ENCODE data around the gene SPTSSA.

SPTSSA gene

GRCh38 chr14:34450542-34450915, 11.5 kb downstream of the SPTSSA start:
- Histone ChIP-seq H4K91ac (ENCODE audit: low read depth, low read length, poor library complexity) (no peak overlapping the region), H3K4me2 (ENCODE audit: insufficient read depth, low read length, poor library complexity, severe bottlenecking) (no peak overlapping the region), H2AFZ (ENCODE audit: low read length) (no peak overlapping the region), H3K9ac (ENCODE audit: low read depth, low read length, poor library complexity) (no peak overlapping the region), H3K27ac (replicated peaks; ENCODE audit: low read length) (no peak overlapping the region), H2BK120ac (ENCODE audit: low read depth, low read length) (no peak overlapping the region), H2BK5ac (ENCODE audit: low read length) (no peak overlapping the region), H3K4me3 (ENCODE audit: low read length in 2 of 2) (no peak overlapping the region), H2AK5ac (ENCODE audit: low read depth, low read length) (no peak overlapping the region), H3K79me1 (ENCODE audit: low read depth, low read length) (peaks cover 2% of the 10 kb centered on the region), H3K27me3 (ENCODE audit: control insufficient read depth in 3 of 3, insufficient read depth in 3 of 3, low read depth in 1 of 3, low read length in 3 of 3) (no peaks in the 10 kb centered on the region), H4K8ac (ENCODE audit: low read depth, low read length) (no peak overlapping the region), H2BK12ac (ENCODE audit: low read length) (no peak overlapping the region), H3K4ac (ENCODE audit: low read length) (no peak overlapping the region), H3K4me1 (ENCODE audit: control insufficient read depth in 2 of 2, insufficient read depth in 1 of 2, low read depth in 1 of 2, low read length in 2 of 2) (no peaks in the 10 kb centered on the region), H3K23ac (ENCODE audit: low read depth, low read length, poor library complexity) (no peak overlapping the region), H3K14ac (ENCODE audit: low read length) (no peak overlapping the region), H3K18ac (ENCODE audit: low read length) (no peak overlapping the region), H2BK15ac (ENCODE audit: low read length) (no peak overlapping the region), H3K36me3 (replicated peaks in 1 of 2; ENCODE audit: control insufficient read depth in 2 of 2, insufficient read depth in 2 of 2, low read length in 2 of 2) (peaks cover 2 to 69% of the 10 kb centered on the region in 2 donors), H3K9me3 (replicated peaks in 1 of 2; ENCODE audit: control insufficient read depth in 2 of 2, insufficient read depth in 1 of 2, low read depth in 1 of 2, low read length in 2 of 2) (no peaks in the 10 kb centered on the region)
- no peak for DNase-seq (ENCODE audit: low spot score)

- no peaks in the 10 kb centered on the region for H3K9me3 ChIP-seq (replicated peaks in 1 of 2; ENCODE audit: control insufficient read depth in 2 of 2, insufficient read depth in 1 of 2, low read depth in 1 of 2, low read length in 2 of 2)
- no peak overlapping the region for H2BK5ac ChIP-seq (ENCODE audit: low read length)
- H2AK5ac ChIP-seq (ENCODE audit: low read depth, low read length): no peak overlapping the region
- peaks cover 2% of the 10 kb centered on the region for H3K79me1 ChIP-seq (ENCODE audit: low read depth, low read length)
- H3K4ac ChIP-seq (ENCODE audit: low read length): no peak overlapping the region
- H4K91ac ChIP-seq (ENCODE audit: low read depth, low read length, poor library complexity): no peak overlapping the region
- no peaks in the 10 kb centered on the region for H3K4me1 ChIP-seq (ENCODE audit: control insufficient read depth in 2 of 2, insufficient read depth in 1 of 2, low read depth in 1 of 2, low read length in 2 of 2)
- H2BK12ac ChIP-seq (ENCODE audit: low read length): no peak overlapping the region
- H2BK15ac ChIP-seq (ENCODE audit: low read length): no peak overlapping the region
- H3K14ac ChIP-seq (ENCODE audit: low read length): no peak overlapping the region
- no peak overlapping the region for H3K18ac ChIP-seq (ENCODE audit: low read length)
- no peak overlapping the region for H3K4me3 ChIP-seq (ENCODE audit: low read length in 2 of 2)
- no peak overlapping the region for H3K27ac ChIP-seq (replicated peaks; ENCODE audit: low read length)
- H3K36me3 ChIP-seq (replicated peaks in 1 of 2; ENCODE audit: control insufficient read depth in 2 of 2, insufficient read depth in 2 of 2, low read length in 2 of 2): peaks cover 2 to 64% of the 10 kb centered on the region in 2 donors
- no peak overlapping the region for H3K9ac ChIP-seq (ENCODE audit: low read depth, low read length, poor library complexity)
- no peak for DNase-seq (ENCODE audit: low spot score)
- no peak overlapping the region for H2BK120ac ChIP-seq (ENCODE audit: low read depth, low read length)
- H2AFZ ChIP-seq (ENCODE audit: low read length): no peak overlapping the region
- no CpG with 5 or more reads among the region's 6 CpGs for WGBS, 2 donors (ENCODE audit: extremely low coverage in 2 of 2, insufficient read length in 2 of 2, insufficient replicate concordance in 1 of 2)
- no peaks in the 10 kb centered on the region for H3K27me3 ChIP-seq (ENCODE audit: control insufficient read depth in 3 of 3, insufficient read depth in 3 of 3, low read depth in 1 of 3, low read length in 3 of 3)
- H3K4me2 ChIP-seq (ENCODE audit: insufficient read depth, low read length, poor library complexity, severe bottlenecking): no peak overlapping the region
- H3K23ac ChIP-seq (ENCODE audit: low read depth, low read length, poor library complexity): no peak overlapping the region
- H4K8ac ChIP-seq (ENCODE audit: low read depth, low read length): no peak overlapping the region
Measured at GRCh38 chr14:34449819-34450541, 12.1 kb downstream of the SPTSSA start.

GRCh38 chr14:34439090-34439489, 22.9 kb downstream of the SPTSSA start:
- no peak overlapping the region for H3K9ac ChIP-seq (ENCODE audit: low read depth, low read length, poor library complexity)
- no peak overlapping the region for H2AK5ac ChIP-seq (ENCODE audit: low read depth, low read length)
- H3K9me3 ChIP-seq (replicated peaks in 1 of 2; ENCODE audit: control insufficient read depth in 2 of 2, insufficient read depth in 1 of 2, low read depth in 1 of 2, low read length in 2 of 2): peaks cover 0 to 2% of the 10 kb centered on the region in 2 donors
- H2BK12ac ChIP-seq (ENCODE audit: low read length): no peak overlapping the region
- no peak overlapping the region for H3K18ac ChIP-seq (ENCODE audit: low read length)
- no peak overlapping the region for H3K4me2 ChIP-seq (ENCODE audit: insufficient read depth, low read length, poor library complexity, severe bottlenecking)
- DNase-seq (ENCODE audit: low spot score): no peak
- no peak overlapping the region for H3K23ac ChIP-seq (ENCODE audit: low read depth, low read length, poor library complexity)
- H3K4ac ChIP-seq (ENCODE audit: low read length): no peak overlapping the region
- no peak overlapping the region for H3K14ac ChIP-seq (ENCODE audit: low read length)
- H3K27ac ChIP-seq (replicated peaks; ENCODE audit: low read length): no peak overlapping the region
- H2BK15ac ChIP-seq (ENCODE audit: low read length): no peak overlapping the region
- H4K8ac ChIP-seq (ENCODE audit: low read depth, low read length): no peak overlapping the region
- H2BK120ac ChIP-seq (ENCODE audit: low read depth, low read length): no peak overlapping the region
- peaks cover 0 to 2% of the 10 kb centered on the region in 2 donors for H3K4me1 ChIP-seq (ENCODE audit: control insufficient read depth in 2 of 2, insufficient read depth in 1 of 2, low read depth in 1 of 2, low read length in 2 of 2)
- no peak overlapping the region for H3K4me3 ChIP-seq (ENCODE audit: low read length in 2 of 2)
- H3K27me3 ChIP-seq (ENCODE audit: control insufficient read depth in 3 of 3, insufficient read depth in 3 of 3, low read depth in 1 of 3, low read length in 3 of 3): no peaks in the 10 kb centered on the region
- WGBS, 2 donors (ENCODE audit: extremely low coverage in 2 of 2, insufficient read length in 2 of 2, insufficient replicate concordance in 1 of 2): no CpG with 5 or more reads among the region's 4 CpGs
- no peak overlapping the region for H2AFZ ChIP-seq (ENCODE audit: low read length)
- no peak overlapping the region for H4K91ac ChIP-seq (ENCODE audit: low read depth, low read length, poor library complexity)
- no peak overlapping the region for H2BK5ac ChIP-seq (ENCODE audit: low read length)
- peaks cover 4% of the 10 kb centered on the region for H3K79me1 ChIP-seq (ENCODE audit: low read depth, low read length)
- peaks cover 1 to 10% of the 10 kb centered on the region in 2 donors for H3K36me3 ChIP-seq (replicated peaks in 1 of 2; ENCODE audit: control insufficient read depth in 2 of 2, insufficient read depth in 2 of 2, low read length in 2 of 2)

- no peaks in the 10 kb centered on the region for H3K27me3 ChIP-seq (ENCODE audit: control insufficient read depth in 3 of 3, insufficient read depth in 3 of 3, low read depth in 1 of 3, low read length in 3 of 3)
- no peak overlapping the region for H3K18ac ChIP-seq (ENCODE audit: low read length)
- no peak overlapping the region for H3K9ac ChIP-seq (ENCODE audit: low read depth, low read length, poor library complexity)
- H3K14ac ChIP-seq (ENCODE audit: low read length): no peak overlapping the region
- 100% methylated on average over 2 of the region's 4 CpGs; no CpG with 5 or more reads in 1 of the 2 donors for WGBS, 2 donors (ENCODE audit: extremely low coverage in 2 of 2, insufficient read length in 2 of 2, insufficient replicate concordance in 1 of 2)
- H2AFZ ChIP-seq (ENCODE audit: low read length): no peak overlapping the region
- no peak overlapping the region for H2BK5ac ChIP-seq (ENCODE audit: low read length)
- H2AK5ac ChIP-seq (ENCODE audit: low read depth, low read length): no peak overlapping the region
- no peak overlapping the region for H2BK120ac ChIP-seq (ENCODE audit: low read depth, low read length)
- H3K4me3 ChIP-seq (ENCODE audit: low read length in 2 of 2): no peak overlapping the region
- H3K27ac ChIP-seq (replicated peaks; ENCODE audit: low read length): no peak overlapping the region
- H3K4ac ChIP-seq (ENCODE audit: low read length): no peak overlapping the region
- H3K4me2 ChIP-seq (ENCODE audit: insufficient read depth, low read length, poor library complexity, severe bottlenecking): no peak overlapping the region
- peaks cover 0 to 2% of the 10 kb centered on the region in 2 donors for H3K9me3 ChIP-seq (replicated peaks in 1 of 2; ENCODE audit: control insufficient read depth in 2 of 2, insufficient read depth in 1 of 2, low read depth in 1 of 2, low read length in 2 of 2)
- H3K23ac ChIP-seq (ENCODE audit: low read depth, low read length, poor library complexity): no peak overlapping the region
- H3K79me1 ChIP-seq (ENCODE audit: low read depth, low read length): peaks cover 4% of the 10 kb centered on the region
- H2BK15ac ChIP-seq (ENCODE audit: low read length): no peak overlapping the region
- DNase-seq (ENCODE audit: low spot score): no peak
- H4K91ac ChIP-seq (ENCODE audit: low read depth, low read length, poor library complexity): no peak overlapping the region
- H2BK12ac ChIP-seq (ENCODE audit: low read length): no peak overlapping the region
- no peak overlapping the region for H4K8ac ChIP-seq (ENCODE audit: low read depth, low read length)
- peaks cover 0 to 2% of the 10 kb centered on the region in 2 donors for H3K4me1 ChIP-seq (ENCODE audit: control insufficient read depth in 2 of 2, insufficient read depth in 1 of 2, low read depth in 1 of 2, low read length in 2 of 2)
- H3K36me3 ChIP-seq (replicated peaks in 1 of 2; ENCODE audit: control insufficient read depth in 2 of 2, insufficient read depth in 2 of 2, low read length in 2 of 2): peaks cover 1 to 15% of the 10 kb centered on the region in 2 donors
Measured at GRCh38 chr14:34438438-34438837, 23.6 kb downstream of the SPTSSA start.
